Neural cell (in vitro differentiated cells): ENCODE data around the gene SERGEF. TPM values are rescaled to one million over a fixed set of nuclear protein-coding genes. Genes with fewer than 3 reads are reported as not detected.

Experiments used
- H2AFZ ChIP-seq: fragments of 200-600, 300-800 bp; sonication (generic), shearing (Covaris generic); 2 replicates; pipeline ENCODE4 v1.6.0; 2014; ENCODE audit warnings: low read depth, mild to moderate bottlenecking, antibody characterized with exemption, low read length, moderate library complexity
- H3F3A ChIP-seq: fragments of 200-600 bp; shearing (Covaris generic); 2 replicates; pipeline ENCODE4 v1.6.1; 2016; ENCODE audit warnings: mild to moderate bottlenecking, moderate library complexity, mixed read lengths, antibody characterized with exemption, low read length; ENCODE audit not compliant: insufficient read depth, poor library complexity, severe bottlenecking
- H3K27ac ChIP-seq: fragments of 200-600, 300-800 bp; sonication (generic), shearing (Covaris generic); 2 replicates; pipeline ENCODE4 v1.5.1; 2014; ENCODE audit warnings: mild to moderate bottlenecking, low read length, moderate library complexity
- H3K27me3 ChIP-seq: fragments of 300-800, 200-600 bp; sonication (generic), shearing (Covaris generic); 2 replicates; pipeline ENCODE4 v1.6.0; 2014; ENCODE audit warnings: mild to moderate bottlenecking, low read depth, low read length, moderate library complexity; ENCODE audit not compliant: insufficient read depth
- H3K36me3 ChIP-seq: fragments of 300-800, 200-600 bp; sonication (generic), shearing (Covaris generic); 2 replicates; pipeline ENCODE4 v1.5.1; 2014; ENCODE audit warnings: mild to moderate bottlenecking, antibody characterized with exemption, low read length, moderate library complexity; ENCODE audit not compliant: insufficient read depth
- H3K4me2 ChIP-seq: fragments of 300-800, 200-600 bp; sonication (generic), shearing (Covaris generic); 2 replicates; pipeline ENCODE4 v1.6.0; 2014; ENCODE audit warnings: mild to moderate bottlenecking, low read length
- H3K4me3 ChIP-seq: fragments of 300-800, 200-600 bp; sonication (generic), shearing (Covaris generic); 2 replicates; pipeline ENCODE4 v1.5.1; 2014; ENCODE audit warnings: mild to moderate bottlenecking, low read length, moderate library complexity
- H3K79me2 ChIP-seq: fragments of 200-600 bp; shearing (Covaris generic); replicated peaks from 2 replicates; pipeline ENCODE4 v1.6.0; 2014; ENCODE audit warnings: mild to moderate bottlenecking, low read length, moderate library complexity; ENCODE audit not compliant: insufficient read depth
- H3K9ac ChIP-seq: fragments of 300-800, 200-600 bp; sonication (generic), shearing (Covaris generic); 2 replicates; pipeline ENCODE4 v1.6.1; 2016; ENCODE audit warnings: mild to moderate bottlenecking, low read length, mixed read lengths
- H3K9me2 ChIP-seq: fragments of 200-600 bp; shearing (Covaris generic); 2 replicates; pipeline ENCODE4 v1.6.1; 2016; ENCODE audit warnings: mild to moderate bottlenecking, low read length, mixed read lengths; ENCODE audit not compliant: insufficient read depth
- H3K9me3 ChIP-seq: fragments of 200-600, 300-800 bp; sonication (generic), shearing (Covaris generic); 2 replicates; pipeline ENCODE4 v1.6.1; 2016; ENCODE audit warnings: mild to moderate bottlenecking, mixed run types, low read length, moderate library complexity, mixed read lengths
- H4K20me1 ChIP-seq: fragments of 200-600 bp; shearing (Covaris generic); 2 replicates; pipeline ENCODE4 v1.6.1; 2016; ENCODE audit warnings: mild to moderate bottlenecking, mixed run types; ENCODE audit not compliant: insufficient read depth
- CTCF ChIP-seq: fragments of 450-650 bp; IDR thresholded peaks from 2 replicates; pipeline ENCODE4 v1.5.1; 2014; ENCODE audit warnings: antibody characterized with exemption, mild to moderate bottlenecking, moderate library complexity; ENCODE audit not compliant: poor library complexity, severe bottlenecking
- EP300 ChIP-seq: fragments of 450-650 bp; conservative IDR thresholded peaks from 2 replicates; pipeline ENCODE4 v1.6.1; 2014; ENCODE audit warnings: antibody characterized with exemption, mild to moderate bottlenecking, moderate library complexity; ENCODE audit not compliant: poor library complexity, severe bottlenecking
- EZH2 ChIP-seq: fragments of 200-600, 300-800 bp; shearing (Covaris generic), sonication (generic); IDR thresholded peaks from 2 replicates; pipeline ENCODE4 v1.6.1; 2014; ENCODE audit warnings: antibody characterized with exemption, low read length, borderline replicate concordance, mild to moderate bottlenecking; ENCODE audit not compliant: insufficient read depth, poor library complexity, severe bottlenecking
- MXI1 ChIP-seq: fragments of 450-650 bp; conservative IDR thresholded peaks from 2 replicates; pipeline ENCODE4 v1.6.1; 2014; ENCODE audit warnings: antibody characterized with exemption, mild to moderate bottlenecking; ENCODE audit not compliant: poor library complexity, severe bottlenecking
- POLR2AphosphoS5 ChIP-seq: IDR thresholded peaks from 2 replicates; pipeline ENCODE4 v1.6.1; 2012
- RAD21 ChIP-seq: fragments of 450-650 bp; conservative IDR thresholded peaks from 2 replicates; pipeline ENCODE4 v1.6.1; 2014; ENCODE audit warnings: antibody characterized with exemption, mild to moderate bottlenecking, moderate library complexity
- SMC3 ChIP-seq: fragments of 450-650 bp; conservative IDR thresholded peaks from 2 replicates; pipeline ENCODE4 v1.6.1; 2014; ENCODE audit warnings: antibody characterized with exemption, mild to moderate bottlenecking, moderate library complexity; ENCODE audit not compliant: poor library complexity
- TAF1 ChIP-seq: IDR thresholded peaks from 2 replicates; pipeline ENCODE4 v1.6.1; 2012; ENCODE audit warnings: low read depth
- polyA plus RNA-seq: library from polyadenylated mRNA; depleted of rRNA; stranded (reverse); fragments of >200 nt; gene quantifications from 2 replicates; pipeline ENCODE4 v1.2.3, GENCODE V29; 2014
- TF ChIP-seq, protein P1 (sequence below): IDR thresholded peaks from 2 replicates; pipeline ENCODE4 v1.6.1; 2012; ENCODE audit warnings: borderline replicate concordance

Gene SERGEF
- polyA plus RNA-seq, 1 donor from 2014 or later = 49.6 TPM

DNA sequence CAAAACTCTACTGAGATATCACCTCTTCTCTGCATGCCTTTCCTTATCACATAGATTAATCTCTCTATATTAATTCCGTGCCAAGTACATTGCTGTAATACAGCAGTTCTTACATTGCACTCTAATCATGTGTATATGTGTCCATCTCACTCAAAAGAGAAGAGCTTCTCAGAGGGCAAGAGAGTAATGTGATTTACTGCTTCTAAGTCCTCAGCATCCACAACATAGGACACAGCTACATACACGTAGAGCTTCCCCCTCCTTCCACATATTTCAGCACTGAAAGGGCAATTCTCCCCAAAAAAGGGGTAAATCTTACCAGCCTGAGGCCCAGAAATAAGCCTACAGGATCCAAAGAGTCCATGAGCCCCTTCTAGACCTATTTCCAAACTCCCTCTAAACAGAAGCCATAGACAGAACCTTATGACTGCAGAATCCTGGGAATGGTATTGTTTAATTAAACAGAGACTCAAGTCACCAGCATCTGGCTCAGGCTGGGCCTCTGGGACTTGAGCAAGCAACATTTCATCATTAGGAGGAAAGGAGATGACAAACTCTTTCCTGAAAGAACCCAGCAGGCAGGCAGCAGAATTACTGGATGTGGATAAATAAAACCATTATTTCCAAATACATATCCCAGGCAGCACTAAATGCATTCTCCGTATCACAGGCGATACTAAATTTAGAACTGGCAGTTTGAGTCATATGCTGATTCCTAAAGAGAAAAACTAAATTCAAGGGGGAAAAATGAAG, 191.0 kb downstream of the SERGEF start:
- Histone ChIP-seq H3K27ac (no peak overlapping the region), H3K9ac (no peak overlapping the region), H3K9me2 (no peaks in the 10 kb centered on the region), H2AFZ (no peak overlapping the region), H3K4me2 (no peak overlapping the region), H4K20me1 (no peaks in the 10 kb centered on the region), H3K4me3 (no peak overlapping the region), H3K79me2 (no peaks in the 10 kb centered on the region), H3K36me3 (no peaks in the 10 kb centered on the region), H3F3A (no peaks in the 10 kb centered on the region), H3K9me3 (no peaks in the 10 kb centered on the region), H3K27me3 (no peaks in the 10 kb centered on the region)
- TF ChIP-seq MXI1 (no peak), CTCF (no peak), TAF1 (no peak), POLR2AphosphoS5 (no peak), SMC3 (no peak), EZH2 (no peak), RAD21 (no peak)
- TF ChIP-seq, protein P1, sequence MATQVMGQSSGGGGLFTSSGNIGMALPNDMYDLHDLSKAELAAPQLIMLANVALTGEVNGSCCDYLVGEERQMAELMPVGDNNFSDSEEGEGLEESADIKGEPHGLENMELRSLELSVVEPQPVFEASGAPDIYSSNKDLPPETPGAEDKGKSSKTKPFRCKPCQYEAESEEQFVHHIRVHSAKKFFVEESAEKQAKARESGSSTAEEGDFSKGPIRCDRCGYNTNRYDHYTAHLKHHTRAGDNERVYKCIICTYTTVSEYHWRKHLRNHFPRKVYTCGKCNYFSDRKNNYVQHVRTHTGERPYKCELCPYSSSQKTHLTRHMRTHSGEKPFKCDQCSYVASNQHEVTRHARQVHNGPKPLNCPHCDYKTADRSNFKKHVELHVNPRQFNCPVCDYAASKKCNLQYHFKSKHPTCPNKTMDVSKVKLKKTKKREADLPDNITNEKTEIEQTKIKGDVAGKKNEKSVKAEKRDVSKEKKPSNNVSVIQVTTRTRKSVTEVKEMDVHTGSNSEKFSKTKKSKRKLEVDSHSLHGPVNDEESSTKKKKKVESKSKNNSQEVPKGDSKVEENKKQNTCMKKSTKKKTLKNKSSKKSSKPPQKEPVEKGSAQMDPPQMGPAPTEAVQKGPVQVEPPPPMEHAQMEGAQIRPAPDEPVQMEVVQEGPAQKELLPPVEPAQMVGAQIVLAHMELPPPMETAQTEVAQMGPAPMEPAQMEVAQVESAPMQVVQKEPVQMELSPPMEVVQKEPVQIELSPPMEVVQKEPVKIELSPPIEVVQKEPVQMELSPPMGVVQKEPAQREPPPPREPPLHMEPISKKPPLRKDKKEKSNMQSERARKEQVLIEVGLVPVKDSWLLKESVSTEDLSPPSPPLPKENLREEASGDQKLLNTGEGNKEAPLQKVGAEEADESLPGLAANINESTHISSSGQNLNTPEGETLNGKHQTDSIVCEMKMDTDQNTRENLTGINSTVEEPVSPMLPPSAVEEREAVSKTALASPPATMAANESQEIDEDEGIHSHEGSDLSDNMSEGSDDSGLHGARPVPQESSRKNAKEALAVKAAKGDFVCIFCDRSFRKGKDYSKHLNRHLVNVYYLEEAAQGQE = no peak

DNA sequence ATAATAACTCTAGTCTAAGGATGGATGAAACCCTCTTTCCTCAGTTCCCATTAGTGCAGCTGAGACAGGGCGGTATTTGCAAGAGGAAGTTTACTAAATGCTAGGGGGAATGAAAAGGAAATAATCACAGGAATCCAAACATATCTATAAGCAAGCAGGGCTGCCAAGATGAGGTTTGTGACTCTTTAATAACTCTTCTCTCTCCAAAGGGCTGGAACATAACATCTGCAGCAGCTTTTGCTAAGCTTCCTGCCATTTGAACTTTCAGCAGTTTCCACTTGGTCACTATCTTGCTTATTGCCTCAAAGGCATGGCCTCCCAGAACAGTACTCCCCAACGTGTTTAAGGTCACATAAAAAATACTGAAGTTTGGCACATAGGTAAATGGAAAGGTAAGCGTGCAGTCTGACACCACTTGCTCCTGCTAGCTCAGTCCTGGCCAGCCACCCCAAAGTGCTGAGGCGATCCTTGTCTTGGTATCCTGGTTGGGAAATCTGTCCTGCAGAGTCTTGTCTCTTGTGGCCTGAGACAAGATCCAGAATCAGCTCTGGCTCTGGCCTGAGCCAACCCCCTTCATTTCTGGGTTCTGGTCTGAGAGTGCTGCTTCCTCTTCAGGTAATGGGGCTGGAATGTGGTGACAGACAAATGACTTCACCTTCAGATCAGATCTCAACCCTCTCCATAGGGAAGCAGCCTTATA, 196.5 kb downstream of the SERGEF start:
- Histone ChIP-seq H2AFZ (no peak overlapping the region), H3K27ac (no peak overlapping the region), H3K9ac (no peak overlapping the region), H3K4me3 (no peak overlapping the region), H3F3A (no peaks in the 10 kb centered on the region), H3K79me2 (no peaks in the 10 kb centered on the region), H3K9me2 (no peaks in the 10 kb centered on the region), H4K20me1 (no peaks in the 10 kb centered on the region), H3K27me3 (no peaks in the 10 kb centered on the region), H3K4me2 (no peak overlapping the region), H3K9me3 (no peaks in the 10 kb centered on the region), H3K36me3 (no peaks in the 10 kb centered on the region)
- TF ChIP-seq MXI1 (no peak), RAD21 (no peak), EZH2 (no peak), SMC3 (no peak), POLR2AphosphoS5 (no peak), EP300 (no peak), TAF1 (no peak), CTCF (no peak)
- TF ChIP-seq, protein P1 = no peak
